Measurements from ENCODE around the gene PELI2. TPM values are rescaled to one million over a fixed set of nuclear protein-coding genes. Genes with fewer than 3 reads are reported as not detected.

Gene PELI2
- total and polyA plus RNA-seq, 9 donors: 13.0 to 36.8 (median 28.5) TPM

- intact Hi-C loops (cut with DNase I): no loop called here
- no peak for TF ChIP-seq POLR2A (IDR thresholded peaks at IDR 0.05)
- TF ChIP-seq CTCF (IDR thresholded peaks at IDR 0.05): no peak
- TF ChIP-seq EP300 (IDR thresholded peaks at IDR 0.05): no peak
- no peak for DNase-seq
- no peaks in the 10 kb centered on the region for H3K27me3 ChIP-seq
- no peaks in the 10 kb centered on the region for H3K4me1 ChIP-seq (ENCODE audit: insufficient read depth)
- no peak overlapping the region for H3K4me3 ChIP-seq
- WGBS, 3 donors: 70 to 82% (median 73%) methylated on average over 2 of the region's 2 CpGs
- no peak overlapping the region for H3K27ac ChIP-seq
- H3K9me3 ChIP-seq: no peaks in the 10 kb centered on the region
- H3K36me3 ChIP-seq: no peaks in the 10 kb centered on the region
Observed at GRCh38 chr14:56082880-56083279, 35.3 kb upstream of the PELI2 start.

GRCh38 chr14:56085471-56085870 lies 32.7 kb upstream of the PELI2 start:
- no peak for TF ChIP-seq POLR2A (IDR thresholded peaks at IDR 0.05)
- no peak for TF ChIP-seq CTCF (IDR thresholded peaks at IDR 0.05)
- TF ChIP-seq EP300 (IDR thresholded peaks at IDR 0.05): no peak
- Histone ChIP-seq H3K9me3 (no peaks in the 10 kb centered on the region), H3K27ac (no peak overlapping the region), H3K27me3 (no peaks in the 10 kb centered on the region), H3K4me3 (no peak overlapping the region), H3K4me1 (ENCODE audit: insufficient read depth) (no peaks in the 10 kb centered on the region), H3K36me3 (no peaks in the 10 kb centered on the region)
- 88 to 92% (median 90%) methylated on average over 4 of the region's 4 CpGs for WGBS, 3 donors
- DNase-seq: no peak
- intact Hi-C loops (cut with DNase I): no loop called here

GRCh38 chr14:56087671-56088471 lies 30.3 kb upstream of the PELI2 start:
- WGBS, 3 donors: 77 to 79% (median 77%) methylated on average over 11 of the region's 11 CpGs
- Histone ChIP-seq H3K4me3 (no peak overlapping the region), H3K4me1 (ENCODE audit: insufficient read depth) (no peaks in the 10 kb centered on the region), H3K9me3 (no peaks in the 10 kb centered on the region), H3K27me3 (no peaks in the 10 kb centered on the region), H3K27ac (no peak overlapping the region), H3K36me3 (no peaks in the 10 kb centered on the region)
- TF ChIP-seq CTCF (IDR thresholded peaks at IDR 0.05): no peak
- DNase-seq: no peak
- intact Hi-C loops (cut with DNase I): no loop called here

GRCh38 chr14:56088941-56089340 lies 29.3 kb upstream of the PELI2 start:
- H3K27me3 ChIP-seq: no peaks in the 10 kb centered on the region
- no peak for DNase-seq
- H3K27ac ChIP-seq: no peak overlapping the region
- H3K36me3 ChIP-seq: no peaks in the 10 kb centered on the region
- TF ChIP-seq CTCF (IDR thresholded peaks at IDR 0.05): no peak
- no peaks in the 10 kb centered on the region for H3K4me1 ChIP-seq (ENCODE audit: insufficient read depth)
- 10 to 39% (median 19%) methylated on average over 3 of the region's 3 CpGs for WGBS, 3 donors
- intact Hi-C loops (cut with DNase I): no loop called here
- no peak overlapping the region for H3K4me3 ChIP-seq
- no peaks in the 10 kb centered on the region for H3K9me3 ChIP-seq

Data from ovary (tissue), 9 donors.